ENCODE data around the gene LRMDA.

The LRMDA gene

GRCh38 chr10:75502838-75503237 lies 71.4 kb downstream of the LRMDA start:
- no peak for DNase-seq (ENCODE audit: low read depth)
- TF ChIP-seq CTCF (IDR thresholded peaks at IDR 0.05; ENCODE audit: low read depth, low read length, missing control alignments): no peak

DNA sequence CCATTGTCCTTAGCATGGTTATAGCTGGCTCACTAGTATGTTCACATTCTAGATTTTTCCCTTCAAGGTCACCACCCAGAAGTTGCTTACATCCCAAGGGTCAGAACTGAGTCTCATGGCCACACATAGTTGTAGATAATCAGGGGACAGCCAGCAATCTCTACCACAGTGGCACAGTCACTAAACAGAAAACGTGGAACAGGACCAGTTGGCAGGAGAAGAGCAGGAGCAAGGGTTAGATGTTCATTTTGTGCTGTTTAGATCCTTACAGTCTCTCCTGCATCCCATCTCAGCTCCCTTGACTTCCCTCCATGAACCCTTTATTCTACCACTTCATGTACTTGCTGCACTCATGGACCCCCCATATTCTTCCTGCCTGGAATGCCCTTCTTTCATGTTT lies 73.9 kb downstream of the LRMDA start:
- no peak for DNase-seq (ENCODE audit: low read depth)
- H3K4me3 ChIP-seq (ENCODE audit: low read depth, low read length): no peak overlapping the region
- TF ChIP-seq CTCF (IDR thresholded peaks at IDR 0.05; ENCODE audit: low read depth, low read length, missing control alignments): no peak

More at GRCh38 chr10:75502838-75503237, 71.4 kb downstream of the LRMDA start:
- H3K4me3 ChIP-seq (ENCODE audit: low read depth, low read length): no peak overlapping the region

DNA sequence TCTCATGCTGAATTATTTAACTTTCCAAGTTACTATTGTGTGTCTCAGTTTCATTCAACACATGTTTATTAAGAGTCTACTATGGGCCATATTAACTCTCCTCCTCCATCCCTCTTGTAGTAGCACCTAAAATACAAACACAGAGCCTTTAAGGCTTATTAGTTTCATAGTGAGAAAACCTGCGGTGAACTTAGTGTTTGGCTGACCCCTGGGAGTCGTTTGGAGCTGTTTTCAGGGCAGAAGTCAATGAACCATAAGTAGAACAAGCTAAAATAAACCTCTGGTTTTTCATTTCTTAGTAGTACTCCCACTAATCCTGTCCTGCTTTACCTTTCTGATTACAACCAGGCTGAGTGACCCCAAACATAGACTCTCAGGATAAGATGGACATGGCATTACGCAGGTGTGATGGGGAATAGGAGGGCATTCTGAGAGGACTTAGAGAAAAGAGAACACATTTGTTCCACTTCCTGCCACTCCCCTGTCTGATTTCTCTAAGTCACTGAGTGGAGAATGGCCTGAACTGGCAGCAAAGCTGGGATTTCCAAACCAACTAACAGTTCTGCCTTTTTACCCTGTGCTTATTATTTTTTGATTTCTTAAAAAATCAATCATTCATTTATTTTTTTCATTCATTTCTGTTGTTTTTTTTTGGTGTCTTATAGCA lies 74.5 kb downstream of the LRMDA start:
- H3K4me3 ChIP-seq (ENCODE audit: low read depth, low read length): no peak overlapping the region
- TF ChIP-seq CTCF (IDR thresholded peaks at IDR 0.05; ENCODE audit: low read depth, low read length, missing control alignments): no peak
- no peak for DNase-seq (ENCODE audit: low read depth)

- H3K4me3 ChIP-seq (ENCODE audit: low read depth, low read length): no peak overlapping the region
- no peak for DNase-seq (ENCODE audit: low read depth)
- no peak for TF ChIP-seq CTCF (IDR thresholded peaks at IDR 0.05; ENCODE audit: low read depth, low read length, missing control alignments)
These were observed 75.5 kb downstream of the LRMDA start for GRCh38 chr10:75506930-75507329.

DNA sequence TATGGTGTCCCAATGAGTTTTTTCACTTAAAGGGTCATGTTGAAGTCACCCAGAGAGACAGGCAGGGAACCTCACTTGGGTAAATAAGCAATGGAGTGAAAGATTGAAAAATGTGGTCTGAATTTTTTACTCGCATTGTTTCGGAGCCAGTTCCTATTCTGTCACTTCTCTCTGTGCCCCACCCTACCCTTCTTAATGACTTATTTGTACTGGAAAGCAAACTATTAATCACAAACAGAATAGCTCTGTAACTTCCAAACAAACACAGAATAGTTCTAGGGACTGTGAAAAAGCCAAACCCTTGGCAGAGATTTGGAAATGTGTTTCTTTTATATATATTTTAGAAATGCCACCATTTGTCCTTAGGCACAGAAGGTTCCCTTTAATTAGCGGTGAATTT lies 76.0 kb downstream of the LRMDA start:
- no peak for DNase-seq (ENCODE audit: low read depth)
- no peak for TF ChIP-seq CTCF (IDR thresholded peaks at IDR 0.05; ENCODE audit: low read depth, low read length, missing control alignments)
- no peak overlapping the region for H3K4me3 ChIP-seq (ENCODE audit: low read depth, low read length)

DNA sequence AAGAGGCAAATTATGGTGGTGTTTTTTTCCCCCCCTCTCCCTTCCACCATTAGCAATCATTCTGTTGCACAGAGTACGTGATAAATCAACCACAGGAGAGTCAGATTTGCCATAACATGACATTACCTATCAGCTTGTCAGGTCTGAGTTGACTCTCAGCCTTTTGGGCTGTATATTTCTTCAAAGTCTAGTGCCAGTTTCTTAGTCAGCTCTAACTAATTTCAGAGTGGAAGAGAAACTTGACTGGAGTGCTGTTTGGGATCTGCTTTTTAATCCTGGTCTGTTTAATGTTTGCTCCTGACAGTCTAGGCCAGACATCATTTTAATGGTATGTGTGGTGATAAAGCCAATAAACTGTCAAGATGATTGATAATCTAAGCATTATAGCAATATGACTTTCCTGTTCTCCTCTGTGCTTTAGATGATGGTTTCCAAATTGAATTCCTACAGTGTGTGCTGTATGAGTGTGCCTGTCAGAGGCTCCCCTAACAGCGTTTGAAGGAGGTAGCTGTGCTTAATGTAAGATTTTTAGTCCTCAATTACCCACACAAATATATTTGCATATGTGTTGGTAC lies 76.9 kb downstream of the LRMDA start:
- no peak overlapping the region for H3K4me3 ChIP-seq (ENCODE audit: low read depth, low read length)
- TF ChIP-seq CTCF (IDR thresholded peaks at IDR 0.05; ENCODE audit: low read depth, low read length, missing control alignments): no peak
- no peak for DNase-seq (ENCODE audit: low read depth)

DNA sequence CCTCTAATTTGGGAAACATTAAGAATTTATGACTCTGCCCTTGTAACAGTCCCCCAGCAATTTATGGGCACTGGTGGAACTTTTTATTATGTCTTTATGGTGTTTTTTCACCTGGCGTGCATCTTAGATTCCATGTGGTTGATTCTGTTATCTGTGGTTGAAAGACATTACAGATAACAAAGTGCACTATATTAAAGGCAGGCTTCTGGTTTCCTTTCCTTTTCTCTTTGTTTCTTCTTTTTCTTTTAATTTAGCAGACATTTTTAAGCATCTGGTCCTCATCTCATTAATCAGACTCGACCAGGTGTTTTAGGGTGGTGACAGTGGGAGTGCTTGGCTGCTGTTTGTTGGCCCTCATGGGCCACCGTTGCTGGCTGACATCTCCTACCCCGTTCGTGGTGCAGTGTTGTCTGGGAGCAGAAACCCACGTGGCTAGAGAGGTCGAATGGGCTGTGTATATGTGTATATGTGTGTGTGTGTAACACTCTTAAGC lies 77.4 kb downstream of the LRMDA start:
- no peak for TF ChIP-seq CTCF (IDR thresholded peaks at IDR 0.05; ENCODE audit: low read depth, low read length, missing control alignments)
- DNase-seq (ENCODE audit: low read depth): no peak
- no peak overlapping the region for H3K4me3 ChIP-seq (ENCODE audit: low read depth, low read length)
